GM13976 (cell line): ENCODE data around the gene CMIP.

ENCODE experiments used
- DNase-seq: peaks from one replicate; pipeline ENCODE4 v3.0.0; 2012; ENCODE audit warnings: low spot score
- in situ Hi-C: fragments of 300-500 bp; cut with MboI; formaldehyde crosslinking; loops from one replicate; pipeline ENCODE4 v1.12.0; 2022; ENCODE audit warnings: low sequenced_read_pairs, mixed read lengths, inconsistent platforms; ENCODE audit not compliant: unreplicated experiment
- TF ChIP-seq, protein P1 (sequence below): IDR thresholded peaks from 2 replicates; pipeline ENCODE4 v1.5.1; 2012; ENCODE audit warnings: borderline replicate concordance, mild to moderate bottlenecking; ENCODE audit not compliant: insufficient read depth; ENCODE audit errors: extremely low read depth, missing control alignments, control extremely low read depth

The CMIP gene

DNA sequence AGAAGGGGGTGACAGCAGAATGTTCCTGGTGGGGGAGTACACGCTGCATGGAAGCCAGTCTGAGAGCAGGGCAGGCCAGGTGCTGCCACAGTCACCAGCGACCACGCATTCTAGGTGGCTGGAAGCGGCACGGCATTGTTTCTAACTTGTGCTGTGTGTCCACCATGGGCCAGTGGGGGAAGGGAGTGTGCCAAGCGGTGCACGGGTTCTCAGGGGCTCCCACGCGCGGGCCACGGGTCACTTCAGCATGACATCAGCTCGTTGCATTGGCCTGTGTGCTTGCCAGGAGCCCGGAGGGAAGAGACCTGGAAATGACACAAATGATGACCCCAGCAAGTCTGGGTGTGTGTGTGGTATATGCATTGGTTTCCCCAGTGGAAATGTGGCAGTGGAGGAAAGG lies 169.6 kb downstream of the CMIP start:
- no peak for DNase-seq
- TF ChIP-seq, protein P1, sequence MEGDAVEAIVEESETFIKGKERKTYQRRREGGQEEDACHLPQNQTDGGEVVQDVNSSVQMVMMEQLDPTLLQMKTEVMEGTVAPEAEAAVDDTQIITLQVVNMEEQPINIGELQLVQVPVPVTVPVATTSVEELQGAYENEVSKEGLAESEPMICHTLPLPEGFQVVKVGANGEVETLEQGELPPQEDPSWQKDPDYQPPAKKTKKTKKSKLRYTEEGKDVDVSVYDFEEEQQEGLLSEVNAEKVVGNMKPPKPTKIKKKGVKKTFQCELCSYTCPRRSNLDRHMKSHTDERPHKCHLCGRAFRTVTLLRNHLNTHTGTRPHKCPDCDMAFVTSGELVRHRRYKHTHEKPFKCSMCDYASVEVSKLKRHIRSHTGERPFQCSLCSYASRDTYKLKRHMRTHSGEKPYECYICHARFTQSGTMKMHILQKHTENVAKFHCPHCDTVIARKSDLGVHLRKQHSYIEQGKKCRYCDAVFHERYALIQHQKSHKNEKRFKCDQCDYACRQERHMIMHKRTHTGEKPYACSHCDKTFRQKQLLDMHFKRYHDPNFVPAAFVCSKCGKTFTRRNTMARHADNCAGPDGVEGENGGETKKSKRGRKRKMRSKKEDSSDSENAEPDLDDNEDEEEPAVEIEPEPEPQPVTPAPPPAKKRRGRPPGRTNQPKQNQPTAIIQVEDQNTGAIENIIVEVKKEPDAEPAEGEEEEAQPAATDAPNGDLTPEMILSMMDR, result no peak
- in situ Hi-C loops, result no loop called here

- DNase-seq, result no peak
- TF ChIP-seq, protein P1, result no peak
- in situ Hi-C loops, result no loop called here
Observed at GRCh38 chr16:81614654-81615359, 170.2 kb downstream of the CMIP start.

DNA sequence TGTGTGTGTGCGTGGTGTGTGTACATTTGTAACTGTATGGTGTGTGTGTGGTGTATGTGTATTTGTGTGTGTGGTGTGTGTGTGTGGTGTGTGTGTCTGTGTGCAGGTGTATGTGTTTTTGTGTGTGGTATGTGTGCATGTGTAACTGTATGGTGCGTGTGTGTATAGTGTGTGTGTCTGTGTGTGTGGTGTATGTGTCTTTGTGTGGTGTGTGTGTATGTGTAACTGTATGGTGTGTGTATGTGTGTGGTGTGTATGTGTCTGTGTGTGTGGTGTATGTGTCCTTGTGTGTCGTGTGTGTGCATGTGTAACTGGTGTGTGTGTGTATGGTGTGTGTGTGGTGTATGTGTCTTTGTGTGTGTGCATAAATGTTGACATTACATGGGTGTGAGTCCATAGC lies 170.8 kb downstream of the CMIP start:
- TF ChIP-seq, protein P1, result no peak
- DNase-seq, result no peak
- in situ Hi-C loops, result no loop called here

DNA sequence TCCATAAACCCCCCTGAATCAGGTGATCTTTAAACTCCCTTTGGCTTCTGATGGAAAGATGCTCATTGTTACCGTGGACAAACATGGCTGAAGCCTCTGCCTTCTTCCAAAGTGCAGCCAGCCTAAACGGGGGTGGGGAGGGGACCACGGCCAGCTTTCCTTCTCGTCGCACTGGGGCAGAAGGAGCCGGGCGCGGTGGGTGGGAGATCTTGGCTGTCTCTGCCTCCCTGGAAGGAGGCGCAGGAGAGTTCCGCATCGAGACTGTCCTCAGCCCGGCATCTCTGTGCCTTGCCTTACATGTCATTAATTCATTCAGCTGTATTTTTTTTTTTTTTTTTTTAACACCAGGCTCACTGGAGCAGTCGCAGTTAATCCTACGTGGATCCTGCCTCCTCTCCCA lies 171.2 kb downstream of the CMIP start:
- no peak for DNase-seq
- TF ChIP-seq, protein P1, result no peak
- in situ Hi-C loops, result no loop called here

- in situ Hi-C loops, result no loop called here
- TF ChIP-seq, protein P1, result no peak
- peak; percentile 82 for DNase-seq
Observed at GRCh38 chr16:81616321-81617020, 171.9 kb downstream of the CMIP start.

DNA sequence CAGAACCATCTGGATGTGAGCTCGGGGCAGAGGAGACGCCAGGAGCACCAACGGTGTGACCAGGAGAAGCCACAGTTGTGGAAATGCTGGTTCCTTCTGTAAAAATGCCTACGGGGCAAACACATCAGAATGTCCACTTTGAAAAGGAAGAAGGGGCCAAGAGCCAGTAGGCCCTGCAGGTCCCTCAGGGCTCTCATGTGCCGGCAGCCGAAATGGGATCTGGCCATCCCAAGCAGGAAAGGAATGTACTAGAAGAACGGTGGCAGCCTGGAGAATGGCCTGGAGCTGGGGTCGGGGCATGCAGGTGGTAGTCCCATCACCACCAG lies 172.4 kb downstream of the CMIP start:
- in situ Hi-C loops, result no loop called here
- DNase-seq, result no peak
- TF ChIP-seq, protein P1, result no peak
